HUDEP-2 (cell line): ENCODE results near the gene CDH23.

Experiments
- DNase-seq, 76 experiments: peaks; one replicate each; lab custom pipeline; 2025; ENCODE audit not compliant: unreplicated experiment in 76 of 76; lab: John Stamatoyannopoulos, UW

Gene CDH23

GRCh38 chr10:71419002-71419540, 22.4 kb downstream of the CDH23 start:
- no peak for DNase-seq

- no peak for DNase-seq
These were observed 23.0 kb downstream of the CDH23 start for GRCh38 chr10:71419750-71420149.

GRCh38 chr10:71421075-71421434, 24.3 kb downstream of the CDH23 start:
- DNase-seq = no peak

GRCh38 chr10:71423250-71423649, 26.5 kb downstream of the CDH23 start:
- DNase-seq = no peak

GRCh38 chr10:71423901-71424300, 27.2 kb downstream of the CDH23 start:
- DNase-seq = no peak

GRCh38 chr10:71424496-71425194, 27.9 kb downstream of the CDH23 start:
- no peak for DNase-seq

- no peak for DNase-seq
These were observed 29.4 kb downstream of the CDH23 start for GRCh38 chr10:71426058-71426605.

- no peak for DNase-seq
These were observed 30.5 kb downstream of the CDH23 start for GRCh38 chr10:71427246-71427645.

GRCh38 chr10:71429304-71429703, 32.6 kb downstream of the CDH23 start:
- DNase-seq = no peak

- DNase-seq = no peak
These were observed 33.2 kb downstream of the CDH23 start for GRCh38 chr10:71429929-71430328.

- DNase-seq = no peak
These were observed 34.8 kb downstream of the CDH23 start for GRCh38 chr10:71431239-71432100.

GRCh38 chr10:71432101-71432905, 35.6 kb downstream of the CDH23 start:
- no peak for DNase-seq

- no peak for DNase-seq
These were observed 36.4 kb downstream of the CDH23 start for GRCh38 chr10:71432956-71433767.

GRCh38 chr10:71433768-71434744, 37.3 kb downstream of the CDH23 start:
- DNase-seq = no peak

GRCh38 chr10:71434760-71435394, 38.2 kb downstream of the CDH23 start:
- no peak for DNase-seq

GRCh38 chr10:71435571-71436267, 39.0 kb downstream of the CDH23 start:
- no peak for DNase-seq

- DNase-seq = no peak
These were observed 39.8 kb downstream of the CDH23 start for GRCh38 chr10:71436268-71437125.
